ENCODE results near the gene SMIM41.
A peak's percentile ranks its signal among the peaks of the same experiment; 100 is the strongest.

Gene SMIM41

GRCh38 chr12:52050758-52051541, 28.6 kb upstream of the SMIM41 start, which contains the start of gene NR4A1:
Gene NR4A1 (plus strand): TSS chr12:52051442. CDS start chr12:52054329, 2,887 bp downstream.
- peak; percentile 99 for DNase-seq

DNA sequence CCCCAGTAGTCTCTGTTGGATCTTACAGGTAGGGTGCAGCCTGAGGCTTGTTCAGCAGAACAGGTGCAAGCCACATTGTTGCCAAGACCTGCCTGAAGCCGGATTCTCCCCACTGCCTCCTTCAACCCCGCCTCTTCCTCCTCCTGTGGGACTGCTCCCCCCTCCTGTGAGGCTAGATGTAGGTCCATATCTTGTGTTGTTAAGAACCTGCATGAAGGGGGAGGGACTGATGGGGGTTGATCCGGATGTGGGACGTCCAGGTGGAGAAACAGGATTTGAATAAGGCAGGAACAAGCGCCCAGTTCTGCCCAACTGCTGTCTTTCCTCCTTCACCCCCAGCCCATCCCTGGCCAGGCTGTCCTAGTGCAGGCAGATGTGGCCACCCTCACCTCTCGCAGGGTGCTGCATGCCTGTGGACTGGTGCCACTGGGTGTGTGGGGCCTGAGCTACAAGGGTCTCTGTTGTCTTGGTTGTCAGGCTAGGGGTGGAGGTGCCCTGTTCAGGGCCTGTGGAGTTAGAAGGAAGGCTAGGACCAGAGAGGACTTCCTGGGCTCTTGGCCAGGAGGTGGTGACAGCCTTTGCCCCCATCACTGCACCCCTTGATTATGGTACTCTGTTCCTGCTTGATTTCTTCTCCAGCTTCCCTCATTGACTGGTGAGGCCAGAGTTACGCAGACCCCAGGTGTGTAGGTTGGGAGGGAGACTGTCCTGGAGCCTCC, 26.9 kb upstream of the SMIM41 start:
- peak; percentile 68 for DNase-seq

GRCh38 chr12:52053536-52054209, 25.8 kb upstream of the SMIM41 start:
- peak; percentile 22 for DNase-seq

GRCh38 chr12:52054231-52054832, 25.2 kb upstream of the SMIM41 start:
- DNase-seq = peak; percentile 27

DNA sequence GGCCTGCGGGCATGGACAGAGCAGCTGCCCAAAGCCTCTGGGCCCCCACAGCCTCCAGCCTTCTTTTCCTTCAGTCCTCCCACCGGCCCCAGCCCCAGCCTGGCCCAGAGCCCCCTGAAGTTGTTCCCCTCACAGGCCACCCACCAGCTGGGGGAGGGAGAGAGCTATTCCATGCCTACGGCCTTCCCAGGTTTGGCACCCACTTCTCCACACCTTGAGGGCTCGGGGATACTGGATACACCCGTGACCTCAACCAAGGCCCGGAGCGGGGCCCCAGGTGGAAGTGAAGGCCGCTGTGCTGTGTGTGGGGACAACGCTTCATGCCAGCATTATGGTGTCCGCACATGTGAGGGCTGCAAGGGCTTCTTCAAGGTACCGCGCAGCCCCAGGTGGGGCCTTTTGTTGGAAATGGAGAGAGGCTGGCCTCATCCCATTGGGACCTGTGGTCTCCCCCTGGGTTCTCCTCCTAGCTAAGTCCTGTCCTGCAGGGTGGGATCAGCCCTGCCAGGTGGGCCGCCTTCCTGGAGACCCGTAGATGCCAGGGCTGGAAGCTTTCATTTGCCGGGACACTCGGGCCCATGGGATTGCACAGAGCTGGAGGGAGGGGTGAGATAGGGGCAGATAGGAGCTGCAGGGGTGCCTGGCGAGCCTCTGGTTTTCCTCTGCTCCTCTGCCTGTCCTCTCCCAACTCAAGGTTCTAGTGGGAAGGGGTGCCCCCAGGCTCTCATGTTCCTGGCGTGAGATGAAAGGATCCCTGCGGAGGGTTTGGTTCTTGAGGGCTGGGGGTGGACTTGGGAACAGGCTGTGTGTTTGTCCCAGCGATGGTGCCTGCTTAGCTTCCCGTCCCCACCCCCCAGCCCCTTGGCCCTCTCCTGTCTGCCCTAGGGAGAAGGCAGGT, 24.4 kb upstream of the SMIM41 start:
- DNase-seq = peak; percentile 26

GRCh38 chr12:52055731-52056711, 23.5 kb upstream of the SMIM41 start:
- peak; percentile 40 for DNase-seq

GRCh38 chr12:52056801-52057637, 22.5 kb upstream of the SMIM41 start:
- DNase-seq = peak; percentile 38

GRCh38 chr12:52057638-52058576, 21.6 kb upstream of the SMIM41 start:
- peak; percentile 28 for DNase-seq

DNA sequence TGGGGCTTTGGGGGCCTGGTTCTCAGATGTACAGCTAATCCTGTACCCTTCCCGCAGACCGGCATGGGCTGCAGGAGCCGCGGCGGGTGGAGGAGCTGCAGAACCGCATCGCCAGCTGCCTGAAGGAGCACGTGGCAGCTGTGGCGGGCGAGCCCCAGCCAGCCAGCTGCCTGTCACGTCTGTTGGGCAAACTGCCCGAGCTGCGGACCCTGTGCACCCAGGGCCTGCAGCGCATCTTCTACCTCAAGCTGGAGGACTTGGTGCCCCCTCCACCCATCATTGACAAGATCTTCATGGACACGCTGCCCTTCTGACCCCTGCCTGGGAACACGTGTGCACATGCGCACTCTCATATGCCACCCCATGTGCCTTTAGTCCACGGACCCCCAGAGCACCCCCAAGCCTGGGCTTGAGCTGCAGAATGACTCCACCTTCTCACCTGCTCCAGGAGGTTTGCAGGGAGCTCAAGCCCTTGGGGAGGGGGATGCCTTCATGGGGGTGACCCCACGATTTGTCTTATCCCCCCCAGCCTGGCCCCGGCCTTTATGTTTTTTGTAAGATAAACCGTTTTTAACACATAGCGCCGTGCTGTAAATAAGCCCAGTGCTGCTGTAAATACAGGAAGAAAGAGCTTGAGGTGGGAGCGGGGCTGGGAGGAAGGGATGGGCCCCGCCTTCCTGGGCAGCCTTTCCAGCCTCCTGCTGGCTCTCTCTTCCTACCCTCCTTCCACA, 20.7 kb upstream of the SMIM41 start:
- peak; percentile 36 for DNase-seq

GRCh38 chr12:52059582-52060497, 19.7 kb upstream of the SMIM41 start:
- DNase-seq = peak; percentile 62

GRCh38 chr12:52060498-52061177, 18.9 kb upstream of the SMIM41 start:
- DNase-seq = peak; percentile 48

DNA sequence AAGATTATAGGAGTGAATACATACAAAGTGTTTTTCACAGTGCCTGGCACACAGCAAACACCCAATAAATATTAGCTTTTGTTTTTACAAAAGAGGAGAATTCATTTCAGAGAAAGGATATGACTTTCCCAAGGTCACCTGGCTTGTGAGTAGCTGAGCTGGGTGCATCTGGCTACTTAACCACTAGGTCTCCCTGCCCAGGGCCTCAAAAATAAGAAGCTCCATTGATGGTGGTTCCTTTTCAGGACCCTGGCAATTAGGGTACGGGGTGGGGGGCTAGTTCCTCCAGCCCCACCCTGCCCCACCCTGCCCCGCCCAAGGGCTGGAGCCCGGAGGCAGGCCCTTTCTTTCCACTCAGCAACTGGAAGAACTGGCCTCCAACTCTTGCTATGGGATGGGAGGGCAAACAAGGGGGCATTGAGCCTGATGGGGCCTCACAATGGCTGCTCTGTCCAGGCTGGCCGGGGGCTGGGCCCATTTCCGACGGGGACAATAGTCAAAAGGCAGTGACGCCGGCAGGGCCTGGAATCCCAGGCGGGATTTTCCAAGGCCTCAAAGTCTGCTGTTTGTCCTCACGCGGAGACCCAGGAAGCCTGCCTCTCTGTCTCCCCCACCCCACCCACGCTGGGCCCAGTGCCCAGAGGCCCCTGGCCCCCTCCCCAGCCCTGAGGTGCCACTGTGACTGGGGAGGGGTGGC, 17.9 kb upstream of the SMIM41 start:
- DNase-seq = peak; percentile 34

DNA sequence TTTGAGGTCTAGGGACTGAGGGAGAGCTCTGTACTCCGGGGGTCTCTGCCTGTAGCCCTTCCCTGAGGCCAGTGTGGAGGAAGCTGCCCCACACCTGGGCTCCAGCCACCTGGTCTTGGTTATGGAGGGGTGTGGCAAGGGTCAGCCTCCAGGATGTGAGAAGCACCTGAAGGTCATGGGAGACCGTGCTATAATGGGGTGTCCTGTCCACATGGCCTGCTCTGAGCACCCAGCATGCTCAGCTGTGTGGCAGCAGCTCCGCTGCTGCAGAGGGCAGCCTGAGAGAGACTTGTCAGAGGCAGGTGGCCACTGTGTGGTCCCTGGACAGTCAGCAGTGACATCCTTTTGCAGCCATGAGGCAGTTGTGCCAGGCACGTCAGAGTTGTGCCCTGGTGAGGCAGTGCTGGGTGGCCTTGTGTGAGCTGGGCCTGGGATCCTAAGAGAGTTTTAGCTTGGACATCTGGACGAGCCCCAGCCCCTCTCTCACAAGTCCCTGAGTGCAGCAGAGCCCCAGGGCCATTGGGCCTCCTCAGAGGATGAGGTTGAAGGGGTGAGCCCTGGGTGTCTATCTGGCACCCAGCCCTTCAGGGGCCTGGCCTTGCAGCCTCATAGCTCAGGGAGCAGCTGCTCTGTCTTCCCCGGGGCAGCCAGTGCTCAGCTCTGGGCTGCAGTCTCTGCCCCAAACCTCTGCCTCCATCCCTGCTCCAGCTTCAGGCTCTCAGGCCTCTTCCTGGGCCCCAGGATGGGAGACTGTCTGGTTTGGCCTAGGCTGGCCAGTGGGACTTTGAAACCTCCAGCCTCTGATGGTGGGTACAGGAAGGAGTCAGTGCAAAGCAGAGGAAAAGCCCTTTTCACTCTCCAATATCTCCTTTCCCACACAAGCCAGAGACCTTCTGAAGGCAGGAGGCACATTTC, 17.1 kb upstream of the SMIM41 start:
- no peak for DNase-seq

Data from CD4-positive, alpha-beta T cell treated with Interleukin-21 for 1 hour (primary cell).